MM.1S (cell line): ENCODE measurements around the gene VAC14.

Experiments used
- DNase-seq: peaks from one replicate; pipeline ENCODE4 v3.0.0-alpha.2; 2015
- H2AFZ ChIP-seq: fragments of 300-600 bp; sonication (generic); 2 replicates; pipeline ENCODE4 v1.6.0; 2016; ENCODE audit warnings: antibody characterized with exemption, low read length
- H3F3A ChIP-seq: fragments of 300-600 bp; sonication (generic); 2 replicates; pipeline ENCODE4 v1.6.1; 2016; ENCODE audit warnings: mild to moderate bottlenecking, antibody characterized with exemption, low read length, moderate library complexity, mixed read lengths; ENCODE audit not compliant: insufficient read depth
- H3K27ac ChIP-seq: fragments of 300-600 bp; sonication (generic); 2 replicates; pipeline ENCODE4 v1.5.1; 2016; ENCODE audit warnings: mild to moderate bottlenecking, low read length
- H3K27me3 ChIP-seq: fragments of 300-600 bp; sonication (generic); replicated peaks from 2 replicates; pipeline ENCODE4 v1.6.0; 2016; ENCODE audit warnings: low read length; ENCODE audit not compliant: insufficient read depth
- H3K36me3 ChIP-seq: fragments of 300-600 bp; sonication (generic); replicated peaks from 2 replicates; pipeline ENCODE4 v1.6.1; 2016; ENCODE audit warnings: mild to moderate bottlenecking, low read length, mixed read lengths; ENCODE audit not compliant: insufficient read depth
- H3K4me1 ChIP-seq: fragments of 300-600 bp; sonication (generic); 2 replicates; pipeline ENCODE4 v1.6.1; 2016; ENCODE audit warnings: low read length, mixed read lengths
- H3K4me2 ChIP-seq: fragments of 300-600 bp; sonication (generic); 2 replicates; pipeline ENCODE4 v1.6.0; 2016; ENCODE audit warnings: low read depth, low read length
- H3K4me3 ChIP-seq: fragments of 300-600 bp; sonication (generic); 2 replicates; pipeline ENCODE4 v1.5.1; 2016; ENCODE audit warnings: low read length, mixed read lengths
- H3K79me2 ChIP-seq: fragments of 300-600 bp; sonication (generic); 2 replicates; pipeline ENCODE4 v1.6.1; 2016; ENCODE audit warnings: mixed run types, low read length, mixed read lengths
- H3K9ac ChIP-seq: fragments of 300-600 bp; sonication (generic); 2 replicates; pipeline ENCODE4 v1.6.1; 2016; ENCODE audit warnings: low read length, mixed read lengths
- H3K9me2 ChIP-seq: fragments of 300-600 bp; sonication (generic); replicated peaks from 2 replicates; pipeline ENCODE4 v1.6.1; 2016; ENCODE audit warnings: mild to moderate bottlenecking, low read length, mixed read lengths; ENCODE audit not compliant: insufficient read depth
- H3K9me3 ChIP-seq: fragments of 300-600 bp; sonication (generic); replicated peaks from 2 replicates; pipeline ENCODE4 v1.6.1; 2016; ENCODE audit warnings: mild to moderate bottlenecking, low read length, mixed read lengths; ENCODE audit not compliant: insufficient read depth
- H4K20me1 ChIP-seq: fragments of 300-600 bp; sonication (generic); 2 replicates; pipeline ENCODE4 v1.6.1; 2016; ENCODE audit warnings: mild to moderate bottlenecking, low read length, moderate library complexity, mixed read lengths; ENCODE audit not compliant: insufficient read depth
- CTCF ChIP-seq: fragments of 300-600 bp; sonication (generic); IDR thresholded peaks from 2 replicates; pipeline ENCODE4 v1.5.1; 2016; ENCODE audit warnings: antibody characterized with exemption, low read length, mixed read lengths
- EZH2 ChIP-seq: fragments of 300-600 bp; sonication (generic); optimal IDR thresholded peaks from 2 replicates; pipeline ENCODE3; 2017; ENCODE audit warnings: low read depth, mild to moderate bottlenecking, antibody characterized with exemption, low read length, mixed read lengths
- EZH2phosphoT487 ChIP-seq: fragments of 300-600 bp; sonication (generic); IDR thresholded peaks from 2 replicates; pipeline ENCODE4 v1.6.1; 2018; ENCODE audit warnings: antibody characterized with exemption, low read length

The VAC14 gene

GRCh38 chr16:70737377-70738082 is 63.4 kb downstream of the VAC14 start:
- H3K27ac ChIP-seq = peak overlapping the region; percentile 98
- peak overlapping the region; percentile 82 for H3K4me2 ChIP-seq
- H2AFZ ChIP-seq = no peak overlapping the region
- peaks cover 29% of the 10 kb centered on the region for H3K4me1 ChIP-seq
- H3K9me2 ChIP-seq = no peaks in the 10 kb centered on the region
- no peaks in the 10 kb centered on the region for H3K9me3 ChIP-seq
- peak; percentile 98 for DNase-seq
- H3K27me3 ChIP-seq = no peaks in the 10 kb centered on the region
- TF ChIP-seq EZH2 = no peak
- TF ChIP-seq CTCF = no peak
- H4K20me1 ChIP-seq = no peaks in the 10 kb centered on the region
- no peaks in the 10 kb centered on the region for H3K36me3 ChIP-seq
- peaks cover 20% of the 10 kb centered on the region for H3F3A ChIP-seq
- H3K79me2 ChIP-seq = peaks cover 36% of the 10 kb centered on the region
- peak overlapping the region; percentile 90 for H3K9ac ChIP-seq
- peak overlapping the region; percentile 37 for H3K4me3 ChIP-seq

GRCh38 chr16:70736465-70737376 is 64.2 kb downstream of the VAC14 start:
- Histone ChIP-seq H3K79me2 (peaks cover 36% of the 10 kb centered on the region), H3K4me3 (0 out of 2 replicates have a peak overlapping the region, but pooled peaks have one; percentile 6), H3K27ac (peak overlapping the region; percentile 98), H3K4me1 (peaks cover 29% of the 10 kb centered on the region), H3K9me2 (no peaks in the 10 kb centered on the region), H3K9ac (peak overlapping the region; percentile 83), H3K36me3 (no peaks in the 10 kb centered on the region), H3K9me3 (no peaks in the 10 kb centered on the region), H3K4me2 (peak overlapping the region; percentile 82), H4K20me1 (no peaks in the 10 kb centered on the region), H3K27me3 (no peaks in the 10 kb centered on the region), H2AFZ (no peak overlapping the region), H3F3A (peaks cover 20% of the 10 kb centered on the region)
- TF ChIP-seq EZH2 (no peak), EZH2phosphoT487 (no peak), CTCF (no peak)
- no peak for DNase-seq

GRCh38 chr16:70735141-70735979 is 65.6 kb downstream of the VAC14 start:
- H4K20me1 ChIP-seq = no peaks in the 10 kb centered on the region
- H3K4me1 ChIP-seq = peaks cover 29% of the 10 kb centered on the region
- H3K9ac ChIP-seq = no peak overlapping the region
- TF ChIP-seq EZH2 (no peak), EZH2phosphoT487 (no peak), CTCF (no peak)
- H3K9me3 ChIP-seq = no peaks in the 10 kb centered on the region
- H3K9me2 ChIP-seq = no peaks in the 10 kb centered on the region
- H2AFZ ChIP-seq = no peak overlapping the region
- no peak overlapping the region for H3K27ac ChIP-seq
- H3K36me3 ChIP-seq = no peaks in the 10 kb centered on the region; the same call in 1 of the 2 replicates
- H3K4me2 ChIP-seq = no peak overlapping the region
- peaks cover 36% of the 10 kb centered on the region for H3K79me2 ChIP-seq
- no peaks in the 10 kb centered on the region for H3K27me3 ChIP-seq
- no peak for DNase-seq
- peaks cover 20% of the 10 kb centered on the region for H3F3A ChIP-seq
- no peak overlapping the region for H3K4me3 ChIP-seq
